Mononuclear cell (primary cell): ENCODE measurements around the gene FCN3. TPM values are rescaled to one million over a fixed set of nuclear protein-coding genes. Genes with fewer than 3 reads are reported as not detected.
"Not testable (repeated sequence)": the region's sequence is repeated elsewhere in the genome, so short reads cannot be mapped to it uniquely, and the experiment has no call there.

Source experiments
- H3K27me3 ChIP-seq: 2 replicates; pipeline ENCODE4 v1.6.0; 2011; ENCODE audit warnings: low read length, control low read depth; ENCODE audit not compliant: insufficient read depth
- H3K4me1 ChIP-seq: 2 replicates; pipeline ENCODE4 v1.5.1; 2011; ENCODE audit warnings: mild to moderate bottlenecking, low read length, control low read depth; ENCODE audit not compliant: insufficient read depth
- H3K4me3 ChIP-seq: 2 replicates; pipeline ENCODE4 v1.5.1; 2011; ENCODE audit warnings: mild to moderate bottlenecking, low read length, moderate library complexity
- H3K9me3 ChIP-seq: 2 replicates; pipeline ENCODE4 v1.5.1; 2011; ENCODE audit warnings: low read depth, mild to moderate bottlenecking, control low read depth, low read length
- total RNA-seq: library from RNA; depleted of rRNA; stranded (reverse); fragments of >200 nt; gene quantifications from one replicate; pipeline ENCODE4 v1.2.3, GENCODE V29; 2012

Gene FCN3
- not detected for total RNA-seq

DNA sequence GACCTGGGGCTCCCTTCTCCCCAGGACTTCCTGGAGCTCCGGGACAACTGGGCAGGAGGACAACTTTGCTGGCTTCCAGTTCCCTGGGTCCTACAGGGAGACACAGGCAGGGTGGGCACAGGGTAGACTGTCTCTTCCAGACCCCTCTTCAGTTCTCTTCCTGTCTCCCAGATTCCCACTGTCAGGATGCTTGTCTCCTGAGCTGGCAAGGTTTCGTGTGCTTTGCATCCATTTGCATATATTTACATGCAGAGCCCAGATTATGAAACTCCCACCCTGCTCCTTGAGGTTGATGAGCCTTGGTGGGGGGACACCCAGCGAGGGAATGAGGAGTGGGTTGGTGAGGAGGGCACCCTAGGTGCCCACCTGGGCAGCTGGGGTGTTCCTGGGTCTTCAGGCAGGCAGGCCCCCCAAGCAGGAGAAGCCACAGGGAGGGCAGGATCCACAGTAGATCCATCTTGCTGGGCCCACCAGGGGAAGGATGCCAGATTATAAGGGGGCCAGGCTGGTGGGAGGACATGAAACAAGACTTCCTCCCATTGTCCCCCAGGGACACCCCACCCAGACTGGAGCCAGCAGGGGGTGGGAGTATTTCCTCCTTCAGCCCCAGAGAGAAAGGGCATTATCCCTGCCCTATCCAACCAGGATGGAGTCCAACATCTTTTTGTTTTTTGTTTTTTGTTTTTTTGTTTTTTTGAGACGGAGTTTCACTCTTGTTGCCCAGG, at the start of gene FCN3:
Gene FCN3, minus strand, starts transcription at position 463 of the 725 bp plus-strand sequence. Its CDS starts 6 bp downstream, at position 457.
- no peaks in the 10 kb centered on the region for H3K9me3 ChIP-seq
- H3K4me3 ChIP-seq, result no peak within 1 kb of the TSS
- H3K4me1 ChIP-seq, result peaks cover 13% of the 10 kb centered on the region
- no peaks in the 10 kb centered on the region for H3K27me3 ChIP-seq

DNA sequence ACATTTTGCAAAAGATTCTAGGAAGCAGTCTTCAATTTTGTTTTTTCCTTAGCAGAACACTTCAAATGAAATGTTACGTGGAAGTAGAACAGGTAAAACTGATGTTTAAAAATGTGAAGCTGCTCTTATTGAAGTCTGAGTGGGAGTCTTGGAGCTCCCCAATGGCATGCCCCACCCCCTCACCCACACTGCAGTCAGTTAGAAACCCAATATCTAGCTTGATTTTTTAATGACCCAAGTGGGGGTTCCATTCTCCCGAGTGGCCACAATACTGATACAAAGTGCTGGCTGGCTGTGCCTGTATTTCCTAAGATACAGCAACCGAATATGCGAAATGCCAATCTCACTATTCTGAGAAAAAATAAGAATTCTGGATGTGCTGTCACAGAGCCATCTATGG, 49.1 kb upstream of the FCN3 start:
- Histone ChIP-seq H3K9me3 (no peaks in the 10 kb centered on the region), H3K27me3 (no peaks in the 10 kb centered on the region), H3K4me3 (no peak overlapping the region), H3K4me1 (peaks cover 64% of the 10 kb centered on the region)

DNA sequence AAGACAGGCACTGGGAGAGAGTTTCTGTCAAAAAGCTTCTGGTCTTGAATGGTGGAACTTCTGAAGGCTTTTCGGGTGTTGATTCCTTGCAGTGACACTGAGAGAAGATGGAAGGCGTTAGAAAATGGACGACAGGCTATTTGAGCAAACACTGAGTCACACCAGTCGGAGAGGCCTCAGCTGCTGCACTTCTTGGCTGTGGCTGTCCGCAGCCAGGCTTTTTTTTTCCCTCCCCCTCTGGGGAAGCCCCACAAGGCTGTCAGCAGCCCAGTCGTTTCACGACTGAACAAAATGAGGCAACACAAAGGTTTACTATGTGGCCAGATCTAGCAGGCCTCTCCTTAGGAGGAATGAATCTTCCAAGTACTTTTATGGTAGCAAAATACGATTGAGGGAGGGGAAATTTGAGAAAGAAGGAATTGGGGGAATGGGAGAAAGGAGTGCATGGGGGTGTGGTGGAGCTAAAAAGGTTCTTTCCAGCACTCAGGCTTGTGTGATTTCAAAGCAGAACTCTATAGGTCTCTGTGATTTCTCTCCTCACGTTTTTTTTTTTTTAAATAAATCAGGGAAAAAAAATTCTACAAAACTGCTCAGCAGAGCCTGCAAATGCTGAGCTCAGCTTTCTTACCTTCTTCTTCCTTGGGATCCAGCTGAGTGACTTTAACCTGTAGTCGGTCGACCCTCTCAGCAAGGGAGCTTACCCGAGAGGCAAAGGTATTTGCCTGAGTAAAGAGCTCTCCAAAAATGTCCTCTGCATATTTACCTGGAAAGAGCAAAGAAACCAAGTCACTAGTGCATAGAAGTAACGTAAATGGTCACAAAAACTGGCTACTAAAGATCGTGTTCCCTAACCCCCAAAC, 43.9 kb upstream of the FCN3 start:
- H3K4me3 ChIP-seq, result no peak overlapping the region

GRCh38 chr1:27417713-27418112, 43.1 kb upstream of the FCN3 start:
- Histone ChIP-seq H3K9me3 (no peaks in the 10 kb centered on the region), H3K27me3 (no peaks in the 10 kb centered on the region), H3K4me3 (no peak overlapping the region), H3K4me1 (peaks cover 38% of the 10 kb centered on the region)

More for the DNA sequence above, 43.9 kb upstream of the FCN3 start:
- peaks cover 45% of the 10 kb centered on the region for H3K4me1 ChIP-seq
- H3K9me3 ChIP-seq, result no peaks in the 10 kb centered on the region
- H3K27me3 ChIP-seq, result no peaks in the 10 kb centered on the region

- H3K27me3 ChIP-seq, result no peaks in the 10 kb centered on the region
- peaks cover 26% of the 10 kb centered on the region for H3K4me1 ChIP-seq
- H3K4me3 ChIP-seq, result no peak overlapping the region
- no peaks in the 10 kb centered on the region for H3K9me3 ChIP-seq
These were observed 41.9 kb upstream of the FCN3 start for GRCh38 chr1:27416387-27417111.

DNA sequence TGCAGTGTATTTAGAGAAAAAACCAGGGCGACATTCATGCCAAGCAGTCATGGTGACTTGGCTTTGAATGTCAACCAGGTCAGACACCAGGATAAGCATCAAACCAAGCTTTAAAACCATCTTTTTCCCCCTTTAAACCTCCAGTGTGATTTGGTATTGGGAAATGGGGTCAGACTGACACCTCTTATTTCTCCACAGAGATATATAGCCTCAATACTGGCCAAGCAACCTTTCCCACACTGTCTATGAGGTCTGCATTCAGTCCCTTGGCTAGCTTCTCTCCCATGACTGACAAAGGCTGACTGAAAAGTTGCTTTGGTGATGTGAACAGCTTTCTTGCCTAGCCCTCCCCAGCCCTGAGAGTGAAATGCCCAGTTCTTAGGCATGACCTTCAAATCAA, 39.5 kb upstream of the FCN3 start:
- no peak overlapping the region for H3K4me3 ChIP-seq
- H3K9me3 ChIP-seq, result no peaks in the 10 kb centered on the region
- peaks cover 19% of the 10 kb centered on the region for H3K4me1 ChIP-seq
- H3K27me3 ChIP-seq, result no peaks in the 10 kb centered on the region

GRCh38 chr1:27413004-27413403, 38.4 kb upstream of the FCN3 start:
- Histone ChIP-seq H3K4me3 (no peak overlapping the region), H3K4me1 (peaks cover 19% of the 10 kb centered on the region), H3K27me3 (no peaks in the 10 kb centered on the region), H3K9me3 (no peaks in the 10 kb centered on the region)

- H3K9me3 ChIP-seq, result no peaks in the 10 kb centered on the region
- peaks cover 16% of the 10 kb centered on the region for H3K4me1 ChIP-seq
- no peaks in the 10 kb centered on the region for H3K27me3 ChIP-seq
- H3K4me3 ChIP-seq, result no peak overlapping the region
These were observed 37.9 kb upstream of the FCN3 start for GRCh38 chr1:27412502-27412901.

DNA sequence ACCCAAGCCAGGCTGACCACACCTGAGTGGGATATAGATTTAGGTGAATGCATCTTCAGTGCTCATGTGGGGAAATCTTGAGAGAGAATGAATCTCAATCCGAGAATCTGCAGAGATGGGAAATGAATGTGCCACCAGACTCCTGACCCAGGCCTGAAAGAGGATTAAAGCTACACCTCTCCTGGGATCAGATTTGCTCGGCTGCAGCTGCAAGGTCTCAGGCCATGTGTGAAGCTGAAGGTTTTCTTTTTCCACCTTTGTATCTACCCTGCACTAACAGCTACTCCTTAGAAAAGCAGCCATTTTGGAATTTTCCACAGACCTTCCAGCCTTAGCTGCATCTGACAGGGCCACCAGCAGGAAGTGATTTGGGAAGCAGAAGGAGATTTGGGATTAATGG, 36.1 kb upstream of the FCN3 start:
- Histone ChIP-seq H3K4me3 (no peak overlapping the region), H3K4me1 (peaks cover 4% of the 10 kb centered on the region), H3K27me3 (no peaks in the 10 kb centered on the region), H3K9me3 (no peaks in the 10 kb centered on the region)

DNA sequence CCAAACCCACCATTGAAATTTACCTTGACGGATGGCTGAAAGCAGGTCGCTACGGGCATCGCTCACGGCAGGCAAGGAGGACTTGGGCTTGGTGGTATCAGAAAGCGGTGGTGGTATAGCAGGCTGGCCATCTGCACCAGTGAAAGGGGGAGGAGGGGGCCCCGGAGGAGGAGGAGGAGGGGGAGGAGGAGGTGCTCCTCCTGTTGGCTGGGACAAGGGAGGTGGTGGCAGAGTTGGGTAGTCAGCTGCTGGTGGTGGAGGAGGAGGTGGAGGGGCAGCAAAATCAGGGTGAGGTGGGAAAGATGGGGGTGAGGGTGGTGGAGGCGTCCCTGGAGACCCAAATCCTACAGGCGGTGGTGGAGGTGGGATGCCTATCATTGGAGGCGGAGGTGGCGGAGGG, 35.0 kb upstream of the FCN3 start:
- H3K4me1 ChIP-seq, result peaks cover 4% of the 10 kb centered on the region
- H3K9me3 ChIP-seq, result no peaks in the 10 kb centered on the region
- H3K4me3 ChIP-seq, result no peak overlapping the region
- no peaks in the 10 kb centered on the region for H3K27me3 ChIP-seq

- no peaks in the 10 kb centered on the region for H3K9me3 ChIP-seq
- H3K27me3 ChIP-seq, result no peaks in the 10 kb centered on the region
- no peak overlapping the region for H3K4me3 ChIP-seq
- peaks cover 17% of the 10 kb centered on the region for H3K4me1 ChIP-seq
These were observed 33.5 kb upstream of the FCN3 start for GRCh38 chr1:27408151-27408550.

DNA sequence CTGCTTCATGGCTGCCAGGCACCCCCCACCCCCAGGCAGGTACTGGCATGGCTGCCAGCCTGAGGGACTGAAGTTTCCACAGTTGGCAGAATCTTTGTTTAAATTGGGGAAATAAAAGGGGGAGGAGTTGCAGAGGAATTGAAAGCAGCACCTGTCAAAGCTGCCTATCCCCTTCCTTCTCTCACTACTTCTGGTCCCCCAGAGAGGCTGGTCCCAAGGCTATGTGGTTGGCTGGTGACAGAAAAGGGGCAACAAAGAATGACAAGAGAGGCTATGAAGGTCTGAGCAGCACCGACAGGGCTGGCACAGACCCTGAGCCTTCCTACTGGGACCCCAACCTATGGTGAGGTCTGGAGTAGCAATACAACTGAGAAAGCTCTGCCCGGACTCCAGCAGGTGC, 32.2 kb upstream of the FCN3 start:
- not testable (repeated sequence) for H3K9me3 ChIP-seq, H3K4me3 ChIP-seq, H3K27me3 ChIP-seq
- peaks cover 30% of the 10 kb centered on the region for H3K4me1 ChIP-seq

DNA sequence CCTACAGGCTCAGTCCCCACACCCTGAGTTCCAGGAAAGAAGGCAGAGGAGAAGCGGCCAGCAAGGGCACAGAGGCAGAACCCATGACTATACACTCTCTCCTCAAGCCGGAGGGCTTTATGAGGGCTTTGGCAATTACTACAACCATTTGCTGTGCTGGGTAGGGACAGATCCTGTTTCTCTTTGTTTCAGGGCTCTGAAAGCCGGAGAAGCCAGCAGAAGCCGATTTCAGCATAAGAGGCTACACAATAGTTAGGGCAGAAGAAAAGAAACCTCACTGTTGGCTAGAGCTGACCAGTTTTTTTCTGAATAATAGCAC, 31.7 kb upstream of the FCN3 start:
- Histone ChIP-seq H3K9me3 (no peaks in the 10 kb centered on the region), H3K4me3 (no peak overlapping the region), H3K27me3 (no peaks in the 10 kb centered on the region), H3K4me1 (peaks cover 33% of the 10 kb centered on the region)

DNA sequence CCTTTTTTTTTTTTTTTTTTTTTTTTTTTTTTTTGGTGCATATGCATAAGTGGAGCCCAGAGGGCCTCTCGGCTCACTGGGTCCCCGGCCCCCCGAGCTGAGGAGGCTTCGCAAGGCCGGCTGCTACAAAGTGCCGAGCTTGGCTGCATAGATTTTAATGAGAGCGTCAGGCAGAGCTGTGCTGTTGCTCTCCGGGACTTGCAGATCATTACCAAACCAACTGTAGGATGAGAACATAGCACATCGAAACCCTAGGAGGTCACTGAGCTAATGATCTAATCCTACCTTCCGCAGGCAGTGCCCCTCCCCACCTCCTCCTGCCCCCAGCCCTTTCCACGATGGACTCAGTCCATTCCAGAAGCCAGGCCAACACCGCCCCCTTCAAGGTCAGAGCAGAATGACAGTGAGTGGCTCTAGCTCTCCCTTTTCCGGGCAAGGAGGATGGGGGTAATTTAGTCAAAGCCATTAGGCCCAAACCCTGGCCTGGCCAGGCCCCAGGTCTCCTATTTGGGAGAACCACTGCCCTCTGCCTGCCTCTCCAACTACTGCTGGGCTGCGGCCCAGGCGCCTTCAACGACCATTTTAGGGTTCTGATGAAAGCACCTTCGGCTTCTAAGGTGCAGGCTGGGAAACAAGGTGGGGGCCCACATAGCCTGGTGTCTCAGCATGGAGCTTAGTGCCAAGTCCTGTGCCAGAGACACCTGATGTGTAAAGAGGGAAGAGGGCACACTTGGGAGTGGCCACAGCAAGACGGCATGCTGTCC, 31.2 kb upstream of the FCN3 start:
- H3K4me1 ChIP-seq, result peaks cover 33% of the 10 kb centered on the region
- not testable (repeated sequence) for H3K4me3 ChIP-seq, H3K27me3 ChIP-seq, H3K9me3 ChIP-seq

DNA sequence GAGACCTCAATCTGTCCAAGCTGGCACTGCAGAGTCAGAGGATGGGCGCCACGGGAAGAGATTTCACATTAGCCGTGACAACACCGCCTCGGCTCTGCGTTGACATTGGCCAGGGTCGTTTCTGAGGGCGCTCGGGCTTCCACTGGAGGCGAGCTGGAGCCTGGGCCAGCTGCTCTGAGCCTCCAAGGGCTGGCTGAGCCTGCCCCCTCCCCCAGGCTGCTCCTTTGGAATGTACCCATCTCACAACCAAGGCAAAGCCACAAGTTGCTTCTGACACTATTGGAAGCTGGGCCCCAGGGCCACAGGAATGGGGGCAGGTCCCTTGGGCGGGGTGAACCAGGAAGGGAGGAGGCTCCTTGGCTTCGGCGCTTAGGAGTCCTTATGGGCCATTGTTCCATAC, 30.4 kb upstream of the FCN3 start:
- Histone ChIP-seq H3K4me1 (peaks cover 33% of the 10 kb centered on the region), H3K4me3 (no peak overlapping the region), H3K27me3 (no peaks in the 10 kb centered on the region), H3K9me3 (no peaks in the 10 kb centered on the region)
